ENCODE measurements around the gene MYBL2. TPM values are rescaled to one million over a fixed set of nuclear protein-coding genes. Genes with fewer than 3 reads are reported as not detected.

MYBL2 gene
- total and polyA plus RNA-seq, 2 donors (not counting 3 experiments of a cell fraction or from before 2014, with no cell fraction given): 35.7 to 105 TPM

DNA sequence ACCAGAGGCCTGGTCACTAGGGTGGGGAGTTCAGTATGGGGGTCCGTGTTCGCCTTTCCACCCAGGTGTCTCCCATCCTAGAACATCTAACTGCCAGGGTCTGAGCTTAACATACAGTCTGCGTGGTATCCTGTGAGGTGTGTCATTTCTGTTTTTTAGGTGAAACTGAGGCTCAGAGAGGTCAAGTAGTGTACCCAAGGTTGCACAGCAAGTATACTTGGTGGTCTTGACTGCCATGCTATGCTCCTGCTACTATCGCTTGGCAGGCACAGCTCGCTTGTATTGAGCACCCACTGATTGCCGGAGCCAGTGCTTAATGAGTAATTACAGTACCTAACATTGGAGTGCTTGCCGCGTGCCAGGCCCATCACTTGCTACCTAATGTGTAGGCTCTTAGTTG lies 33.7 kb downstream of the MYBL2 start:
- H3K4me3 ChIP-seq (replicated peaks in 1 of 3; ENCODE audit: insufficient read depth in 1 of 3, low read depth in 1 of 3, low read length in 3 of 3): no peak overlapping the region
- FAIRE-seq: no peak
- POLR2A ChIA-PET: no interaction called here
- no peak overlapping the region for H3K9ac ChIP-seq (replicated peaks; ENCODE audit: extremely low read depth, insufficient read depth, low read length)
- no TSS peak for BruUV-seq (replicated peaks)
- peaks cover 0 to 10% of the 10 kb centered on the region in 2 experiments for H3K36me3 ChIP-seq (ENCODE audit: control insufficient read depth in 2 of 2, extremely low read depth in 1 of 2, insufficient read depth in 2 of 2, low read length in 2 of 2)
- no peak overlapping the region for H3K4me2 ChIP-seq (ENCODE audit: insufficient read depth, low read length)
- H3K27me3 ChIP-seq (ENCODE audit: control insufficient read depth in 2 of 2, insufficient read depth in 2 of 2, low read length in 2 of 2): no peaks in the 10 kb centered on the region
- H3K9me1 ChIP-seq (replicated peaks; ENCODE audit: control insufficient read depth, extremely low read depth, insufficient read depth, low read length): no peaks in the 10 kb centered on the region
- intact Hi-C loops (cut with micrococcal nuclease) (no loop called here), dilution Hi-C loops (cut with MboI; ENCODE audit: extremely low pct_ligation_motif_present, low sequenced_read_pairs) (no loop called here)
- no peaks in the 10 kb centered on the region for H3K79me2 ChIP-seq (ENCODE audit: control insufficient read depth, insufficient read depth, low read length)
- H4K20me1 ChIP-seq (replicated peaks; ENCODE audit: control insufficient read depth, extremely low read depth, insufficient read depth, low read length): no peaks in the 10 kb centered on the region
- no peaks in the 10 kb centered on the region for H3K9me3 ChIP-seq (replicated peaks; ENCODE audit: control insufficient read depth, insufficient read depth, low read length)
- H2AFZ ChIP-seq (ENCODE audit: low read depth, low read length): no peak overlapping the region
- CTCF ChIA-PET: no interaction called here
- H3K4me1 ChIP-seq (ENCODE audit: control insufficient read depth, extremely low read depth, insufficient read depth, low read length): no peaks in the 10 kb centered on the region
- H3K27ac ChIP-seq (ENCODE audit: insufficient read depth, low read depth, low read length): no peak overlapping the region
- no peak for TF ChIP-seq POLR2AphosphoS5 (IDR thresholded peaks at IDR 0.05; ENCODE audit: insufficient read depth, low read depth, low read length)
- no peak for TF ChIP-seq FOS (IDR thresholded peaks at IDR 0.05; ENCODE audit: borderline replicate concordance, insufficient read depth, low read length)
- no peak for DNase-seq (ENCODE audit: low read depth, low spot score)

DNA sequence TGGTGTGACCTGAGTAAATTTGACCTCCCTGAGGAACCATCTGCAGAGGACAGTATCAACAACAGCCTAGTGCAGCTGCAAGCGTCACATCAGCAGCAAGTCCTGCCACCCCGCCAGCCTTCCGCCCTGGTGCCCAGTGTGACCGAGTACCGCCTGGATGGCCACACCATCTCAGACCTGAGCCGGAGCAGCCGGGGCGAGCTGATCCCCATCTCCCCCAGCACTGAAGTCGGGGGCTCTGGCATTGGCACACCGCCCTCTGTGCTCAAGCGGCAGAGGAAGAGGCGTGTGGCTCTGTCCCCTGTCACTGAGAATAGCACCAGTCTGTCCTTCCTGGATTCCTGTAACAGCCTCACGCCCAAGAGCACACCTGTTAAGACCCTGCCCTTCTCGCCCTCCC lies 35.6 kb downstream of the MYBL2 start:
- dilution Hi-C loops (cut with MboI; ENCODE audit: extremely low pct_ligation_motif_present, low sequenced_read_pairs): no loop called here
- Histone ChIP-seq H3K79me2 (ENCODE audit: control insufficient read depth, insufficient read depth, low read length) (no peaks in the 10 kb centered on the region), H3K4me3 (replicated peaks in 1 of 3; ENCODE audit: insufficient read depth in 1 of 3, low read depth in 1 of 3, low read length in 3 of 3) (no peak overlapping the region), H3K4me1 (ENCODE audit: control insufficient read depth, extremely low read depth, insufficient read depth, low read length) (no peaks in the 10 kb centered on the region), H3K9me3 (replicated peaks; ENCODE audit: control insufficient read depth, insufficient read depth, low read length) (no peaks in the 10 kb centered on the region), H3K9ac (replicated peaks; ENCODE audit: extremely low read depth, insufficient read depth, low read length) (no peak overlapping the region), H3K4me2 (ENCODE audit: insufficient read depth, low read length) (no peak overlapping the region), H3K27me3 (ENCODE audit: control insufficient read depth in 2 of 2, insufficient read depth in 2 of 2, low read length in 2 of 2) (no peaks in the 10 kb centered on the region), H4K20me1 (replicated peaks; ENCODE audit: control insufficient read depth, extremely low read depth, insufficient read depth, low read length) (no peaks in the 10 kb centered on the region), H3K36me3 (ENCODE audit: control insufficient read depth in 2 of 2, extremely low read depth in 1 of 2, insufficient read depth in 2 of 2, low read length in 2 of 2) (peaks cover 0 to 10% of the 10 kb centered on the region in 2 experiments), H3K27ac (ENCODE audit: insufficient read depth, low read depth, low read length) (no peak overlapping the region), H2AFZ (ENCODE audit: low read depth, low read length) (no peak overlapping the region), H3K9me1 (replicated peaks; ENCODE audit: control insufficient read depth, extremely low read depth, insufficient read depth, low read length) (no peaks in the 10 kb centered on the region)
- FAIRE-seq (no peak), DNase-seq (ENCODE audit: low read depth, low spot score) (no peak)
- BruUV-seq (replicated peaks): no TSS peak
- TF ChIP-seq FOS (IDR thresholded peaks at IDR 0.05; ENCODE audit: borderline replicate concordance, insufficient read depth, low read length) (no peak), POLR2AphosphoS5 (IDR thresholded peaks at IDR 0.05; ENCODE audit: insufficient read depth, low read depth, low read length) (no peak), GATA2 (IDR thresholded peaks at IDR 0.05; ENCODE audit: insufficient read depth, insufficient read length, low read depth, low read length) (no peak), EZH2 (IDR thresholded peaks at IDR 0.05; ENCODE audit: borderline replicate concordance, low read depth, low read length, severe bottlenecking) (no peak), POLR2A (IDR thresholded peaks at IDR 0.05; ENCODE audit: low read depth, low read length) (no peak), MYC (IDR thresholded peaks at IDR 0.05; ENCODE audit: low read depth, low read length) (no peak), JUN (IDR thresholded peaks at IDR 0.05; ENCODE audit: borderline replicate concordance, insufficient read depth, insufficient read length, low read depth) (no peak)
- TF ChIP-seq, protein P1, sequence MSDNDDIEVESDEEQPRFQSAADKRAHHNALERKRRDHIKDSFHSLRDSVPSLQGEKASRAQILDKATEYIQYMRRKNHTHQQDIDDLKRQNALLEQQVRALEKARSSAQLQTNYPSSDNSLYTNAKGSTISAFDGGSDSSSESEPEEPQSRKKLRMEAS (IDR thresholded peaks at IDR 0.05; ENCODE audit: insufficient read depth, insufficient read length): no peak
- TF ChIP-seq, protein P2, sequence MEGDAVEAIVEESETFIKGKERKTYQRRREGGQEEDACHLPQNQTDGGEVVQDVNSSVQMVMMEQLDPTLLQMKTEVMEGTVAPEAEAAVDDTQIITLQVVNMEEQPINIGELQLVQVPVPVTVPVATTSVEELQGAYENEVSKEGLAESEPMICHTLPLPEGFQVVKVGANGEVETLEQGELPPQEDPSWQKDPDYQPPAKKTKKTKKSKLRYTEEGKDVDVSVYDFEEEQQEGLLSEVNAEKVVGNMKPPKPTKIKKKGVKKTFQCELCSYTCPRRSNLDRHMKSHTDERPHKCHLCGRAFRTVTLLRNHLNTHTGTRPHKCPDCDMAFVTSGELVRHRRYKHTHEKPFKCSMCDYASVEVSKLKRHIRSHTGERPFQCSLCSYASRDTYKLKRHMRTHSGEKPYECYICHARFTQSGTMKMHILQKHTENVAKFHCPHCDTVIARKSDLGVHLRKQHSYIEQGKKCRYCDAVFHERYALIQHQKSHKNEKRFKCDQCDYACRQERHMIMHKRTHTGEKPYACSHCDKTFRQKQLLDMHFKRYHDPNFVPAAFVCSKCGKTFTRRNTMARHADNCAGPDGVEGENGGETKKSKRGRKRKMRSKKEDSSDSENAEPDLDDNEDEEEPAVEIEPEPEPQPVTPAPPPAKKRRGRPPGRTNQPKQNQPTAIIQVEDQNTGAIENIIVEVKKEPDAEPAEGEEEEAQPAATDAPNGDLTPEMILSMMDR (IDR thresholded peaks at IDR 0.05; ENCODE audit: extremely low read depth in 1 of 2, insufficient read depth in 1 of 2, low read depth in 1 of 2, low read length in 2 of 2): no peak
- POLR2A ChIA-PET: no interaction called here
- CTCF ChIA-PET: no interaction called here
- intact Hi-C loops (cut with micrococcal nuclease): no loop called here
